HEK293 (cell line): Measurements from ENCODE around the gene PCBP3.

Experiments
- ATF2 ChIP-seq: fragments of 450-650 bp; formaldehyde crosslinking; IDR thresholded peaks from 2 replicates; pipeline ENCODE4 v1.5.1; 2016; ENCODE audit warnings: missing biosample characterization, missing genetic modification characterization, low read depth
- BCL11A ChIP-seq: fragments of 450-650 bp; formaldehyde crosslinking; IDR thresholded peaks from 2 replicates; pipeline ENCODE4 v1.5.1; 2016; ENCODE audit warnings: low read depth, missing biosample characterization, missing genetic modification characterization
- CTCF ChIP-seq: fragments of 450-650 bp; formaldehyde crosslinking; IDR thresholded peaks from 2 replicates; pipeline ENCODE4 v1.5.1; 2016; ENCODE audit warnings: missing biosample characterization, missing genetic modification characterization
- GLIS2 ChIP-seq: fragments of 450-650 bp; formaldehyde crosslinking; IDR thresholded peaks from 2 replicates; pipeline ENCODE4 v1.5.1; 2016; ENCODE audit warnings: missing biosample characterization, missing genetic modification characterization
- HOXC10 ChIP-seq: sonication (generic); formaldehyde crosslinking; IDR thresholded peaks from 2 replicates; pipeline ENCODE4 v1.8.1; 2023; ENCODE audit warnings: mild to moderate bottlenecking, missing genetic modification reagents
- KLF7 ChIP-seq: fragments of 450-650 bp; formaldehyde crosslinking; IDR thresholded peaks from 2 replicates; pipeline ENCODE4 v1.5.1; 2016; ENCODE audit warnings: missing biosample characterization, missing genetic modification characterization, borderline replicate concordance
- MEIS1 ChIP-seq: sonication (generic); formaldehyde crosslinking; IDR thresholded peaks from 2 replicates; pipeline ENCODE4 v1.8.1; 2022; ENCODE audit warnings: missing genetic modification reagents, mild to moderate bottlenecking, borderline replicate concordance
- PRDM10 ChIP-seq: fragments of 450-650 bp; formaldehyde crosslinking; IDR thresholded peaks from 2 replicates; pipeline ENCODE4 v1.5.1; 2016; ENCODE audit warnings: missing biosample characterization, missing genetic modification characterization
- REST ChIP-seq: fragments of 450-650 bp; formaldehyde crosslinking; IDR thresholded peaks from 2 replicates; pipeline ENCODE4 v1.5.1; 2016; ENCODE audit warnings: missing biosample characterization, missing genetic modification characterization
- YY1 ChIP-seq: fragments of 450-650 bp; formaldehyde crosslinking; IDR thresholded peaks from 2 replicates; pipeline ENCODE4 v1.5.1; 2018; ENCODE audit warnings: missing biosample characterization, missing genetic modification characterization
- ZNF148 ChIP-seq: fragments of 450-650 bp; formaldehyde crosslinking; IDR thresholded peaks from 2 replicates; pipeline ENCODE4 v1.5.0; 2017; ENCODE audit warnings: missing biosample characterization, missing genetic modification characterization, borderline replicate concordance
- ZNF561 ChIP-seq: fragments of 450-650 bp; IDR thresholded peaks from 2 replicates; pipeline ENCODE4 v1.5.1; 2018; ENCODE audit warnings: missing biosample characterization, missing genetic modification characterization, borderline replicate concordance
- ZNF660 ChIP-seq: fragments of 450-650 bp; IDR thresholded peaks from 2 replicates; pipeline ENCODE4 v1.5.1; 2018; ENCODE audit warnings: missing biosample characterization, mild to moderate bottlenecking, missing genetic modification characterization
- ZNF776 ChIP-seq: fragments of 450-650 bp; formaldehyde crosslinking; IDR thresholded peaks from 2 replicates; pipeline ENCODE4 v1.5.0; 2017; ENCODE audit warnings: missing biosample characterization, missing genetic modification characterization, borderline replicate concordance

GRCh38 chr21:45617021-45617921 lies 26.3 kb upstream of the PCBP3 start:
- no peak; the same call in 1 of the 2 replicates for TF ChIP-seq CTCF (tag by site-specific recombination)
- no peak for TF ChIP-seq ZNF148 (tag by site-specific recombination)
- no peak for TF ChIP-seq ATF2 (tag by site-specific recombination)
- TF ChIP-seq ZNF776 (tag by site-specific recombination): no peak
- peak; percentile 69 for TF ChIP-seq REST
- no peak for TF ChIP-seq YY1 (tag by site-specific recombination)
- TF ChIP-seq KLF7 (tag by site-specific recombination): no peak
- TF ChIP-seq BCL11A (tag by site-specific recombination): no peak
- TF ChIP-seq MEIS1 (CRISPR knock-in tag): no peak
- TF ChIP-seq ZNF561 (tag by site-specific recombination): no peak
- no peak for TF ChIP-seq HOXC10 (CRISPR knock-in tag)
- no peak for TF ChIP-seq ZNF660 (tag by site-specific recombination)
- no peak for TF ChIP-seq GLIS2 (tag by site-specific recombination)
- TF ChIP-seq PRDM10 (tag by site-specific recombination): no peak
